HG03354 (cell line): ENCODE measurements around the gene FLNB.

Experiments
- ATAC-seq: cut with Tn5 transposase; IDR thresholded peaks from one replicate; pipeline ENCODE4 v1.9.1; 2021; ENCODE audit warnings: mild to moderate bottlenecking; ENCODE audit not compliant: unreplicated experiment, poor library complexity, severe bottlenecking

FLNB gene

DNA sequence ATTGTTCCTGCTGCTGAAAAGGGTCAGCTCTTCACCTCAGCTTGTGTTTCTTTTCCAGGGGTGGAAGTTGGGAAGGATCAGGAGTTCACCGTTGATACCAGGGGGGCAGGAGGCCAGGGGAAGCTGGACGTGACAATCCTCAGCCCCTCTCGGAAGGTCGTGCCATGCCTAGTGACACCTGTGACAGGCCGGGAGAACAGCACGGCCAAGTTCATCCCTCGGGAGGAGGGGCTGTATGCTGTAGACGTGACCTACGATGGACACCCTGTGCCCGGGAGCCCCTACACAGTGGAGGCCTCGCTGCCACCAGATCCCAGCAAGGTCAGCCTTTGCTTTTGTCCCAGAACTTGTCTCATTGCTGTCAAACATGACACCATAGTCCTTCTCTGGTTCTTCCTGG lies 113.0 kb downstream of the FLNB start:
- ATAC-seq, result no peak

DNA sequence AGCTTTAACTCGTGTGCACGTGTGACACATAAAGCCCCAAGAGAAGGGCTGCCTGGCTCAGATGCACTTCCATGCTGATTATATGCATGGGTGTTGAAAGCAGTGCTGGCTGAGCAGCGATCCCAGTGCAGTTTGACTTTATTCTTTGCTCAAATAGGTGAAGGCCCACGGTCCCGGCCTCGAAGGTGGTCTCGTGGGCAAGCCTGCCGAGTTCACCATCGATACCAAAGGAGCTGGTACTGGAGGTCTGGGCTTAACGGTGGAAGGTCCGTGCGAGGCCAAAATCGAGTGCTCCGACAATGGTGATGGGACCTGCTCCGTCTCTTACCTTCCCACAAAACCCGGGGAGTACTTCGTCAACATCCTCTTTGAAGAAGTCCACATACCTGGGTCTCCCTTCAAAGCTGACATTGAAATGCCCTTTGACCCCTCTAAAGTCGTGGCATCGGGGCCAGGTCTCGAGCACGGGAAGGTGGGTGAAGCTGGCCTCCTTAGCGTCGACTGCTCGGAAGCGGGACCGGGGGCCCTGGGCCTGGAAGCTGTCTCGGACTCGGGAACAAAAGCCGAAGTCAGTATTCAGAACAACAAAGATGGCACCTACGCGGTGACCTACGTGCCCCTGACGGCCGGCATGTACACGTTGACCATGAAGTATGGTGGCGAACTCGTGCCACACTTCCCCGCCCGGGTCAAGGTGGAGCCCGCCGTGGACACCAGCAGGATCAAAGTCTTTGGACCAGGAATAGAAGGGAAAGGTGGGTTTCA lies 114.9 kb downstream of the FLNB start:
- no peak for ATAC-seq

DNA sequence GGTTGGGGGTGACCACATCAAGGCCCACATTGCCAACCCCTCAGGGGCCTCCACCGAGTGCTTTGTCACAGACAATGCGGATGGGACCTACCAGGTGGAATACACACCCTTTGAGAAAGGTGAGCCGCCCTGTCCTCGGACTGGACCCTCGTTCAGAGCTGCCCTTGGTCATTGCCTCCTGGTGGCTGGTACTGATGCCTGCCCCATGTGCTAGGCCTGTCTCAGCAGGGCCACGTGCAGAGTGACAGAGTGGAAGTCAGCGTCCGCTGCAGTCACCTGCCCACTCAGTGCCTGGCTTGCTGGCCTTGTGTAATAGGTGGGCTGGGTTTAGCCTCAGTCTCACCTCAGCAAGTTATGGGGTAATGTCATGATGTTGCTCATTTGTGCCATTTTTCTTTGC lies 116.2 kb downstream of the FLNB start:
- ATAC-seq, result no peak

DNA sequence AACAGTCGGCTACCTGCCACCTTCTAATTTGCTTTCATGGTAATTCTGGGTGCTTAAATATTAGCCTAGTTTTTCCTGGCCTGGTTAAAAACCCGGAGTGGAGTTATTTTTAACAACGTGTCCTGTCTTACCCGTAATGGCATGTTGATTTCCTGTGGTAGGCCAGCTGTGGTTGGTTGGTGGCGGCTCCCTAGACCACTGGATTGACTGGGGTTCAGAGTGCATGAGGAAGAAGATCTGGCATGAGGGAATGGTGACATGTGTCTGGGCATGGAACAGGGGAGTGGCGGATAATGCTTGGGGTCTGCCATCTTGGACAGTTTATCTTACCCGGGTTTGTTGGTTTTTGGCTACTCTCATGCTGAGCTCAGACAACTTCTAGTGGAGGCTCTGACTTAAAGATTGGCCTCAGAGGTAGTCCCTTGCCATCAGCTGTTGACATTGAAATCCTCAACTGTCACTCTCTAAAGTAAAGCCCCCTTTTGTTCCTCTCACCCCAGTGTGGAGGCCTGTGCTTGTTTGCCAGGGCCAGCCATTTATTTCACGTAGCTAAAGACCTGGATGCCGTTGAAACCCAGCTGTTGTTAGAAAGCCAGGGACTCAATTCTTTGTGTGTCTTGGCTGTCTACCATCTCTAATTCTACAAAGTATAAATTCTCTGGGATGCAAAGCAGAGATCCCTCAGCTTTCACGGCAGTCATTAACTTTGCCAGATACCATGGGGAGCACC lies 121.0 kb downstream of the FLNB start:
- ATAC-seq, result no peak

DNA sequence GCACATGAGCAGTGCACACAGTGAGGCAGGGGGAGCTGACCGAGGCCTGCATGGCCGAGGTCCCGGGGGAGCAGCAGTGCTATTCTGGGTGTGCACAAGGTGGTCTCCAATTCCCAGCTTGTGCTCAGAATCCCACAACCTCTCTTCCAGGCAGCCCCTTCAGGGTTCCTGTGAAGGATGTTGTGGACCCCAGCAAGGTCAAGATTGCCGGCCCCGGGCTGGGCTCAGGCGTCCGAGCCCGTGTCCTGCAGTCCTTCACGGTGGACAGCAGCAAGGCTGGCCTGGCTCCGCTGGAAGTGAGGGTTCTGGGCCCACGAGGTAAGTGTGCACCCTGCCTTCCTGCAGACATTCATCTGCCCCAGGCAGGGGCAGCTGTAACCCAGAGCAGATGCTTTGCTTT lies 122.4 kb downstream of the FLNB start:
- ATAC-seq, result no peak

DNA sequence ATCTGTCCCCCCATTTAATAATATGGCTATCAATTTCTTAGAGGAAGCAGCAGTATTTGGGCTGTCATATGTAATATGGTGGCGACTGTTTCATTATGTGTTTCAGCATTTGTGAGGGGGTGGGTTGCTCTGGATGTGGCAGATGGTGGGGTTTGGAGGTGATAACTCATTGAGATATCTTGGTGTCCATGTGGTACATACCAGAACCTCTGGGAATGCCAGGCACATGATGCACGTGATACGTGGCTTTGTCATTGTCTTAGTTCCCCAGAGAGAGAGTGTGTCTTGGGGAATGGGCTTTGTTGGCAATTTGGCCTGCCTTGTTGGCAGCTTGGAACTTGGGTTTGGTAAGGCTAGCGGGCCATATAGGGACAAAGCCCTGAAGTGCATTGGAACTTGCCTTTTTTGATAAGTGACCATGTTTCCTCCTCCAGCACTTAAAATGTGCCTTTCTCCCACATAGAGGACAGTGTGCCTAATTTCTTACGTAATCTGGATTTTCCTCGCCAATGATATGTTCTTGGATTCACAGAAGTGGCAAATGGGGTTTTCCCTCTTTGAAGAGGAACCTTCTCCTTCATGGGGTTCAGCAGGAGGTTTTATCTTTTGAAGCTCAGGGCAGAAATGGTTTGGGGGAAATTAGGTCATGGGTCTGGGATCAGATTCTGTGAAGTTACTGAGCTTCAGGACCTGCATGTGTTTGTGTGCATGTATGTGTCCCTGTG lies 123.0 kb downstream of the FLNB start:
- no peak for ATAC-seq

DNA sequence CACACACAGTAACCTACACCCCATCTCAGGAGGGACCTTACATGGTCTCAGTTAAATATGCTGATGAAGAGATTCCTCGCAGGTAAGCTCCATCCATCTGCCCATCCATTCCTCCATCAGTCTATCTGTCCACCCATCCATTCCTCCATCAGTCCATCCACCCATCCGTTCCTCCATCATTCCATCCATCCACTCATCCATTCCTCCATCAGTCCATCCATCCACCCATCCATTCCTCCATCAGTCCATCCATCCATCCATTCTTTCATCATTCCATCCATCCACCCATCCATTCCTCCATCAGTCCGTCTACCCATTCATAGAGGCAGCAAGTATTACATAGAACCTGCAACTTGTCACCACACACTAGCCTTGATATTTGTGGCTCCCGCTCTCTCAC lies 124.6 kb downstream of the FLNB start:
- ATAC-seq, result no peak

DNA sequence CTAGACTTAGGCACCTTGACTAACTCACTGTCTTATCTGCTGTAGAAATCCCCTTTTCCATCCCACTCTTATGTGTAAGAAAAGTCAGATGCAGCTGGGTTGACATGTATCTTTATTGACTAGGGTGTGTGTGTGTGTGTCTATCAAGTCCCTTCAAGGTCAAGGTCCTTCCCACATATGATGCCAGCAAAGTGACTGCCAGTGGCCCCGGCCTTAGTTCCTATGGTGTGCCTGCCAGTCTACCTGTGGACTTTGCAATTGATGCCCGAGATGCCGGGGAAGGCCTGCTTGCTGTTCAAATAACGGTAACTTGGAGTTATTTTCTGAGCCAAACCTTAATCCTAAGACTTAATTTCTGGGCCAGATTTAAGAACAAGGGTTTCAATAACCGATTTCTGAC lies 126.2 kb downstream of the FLNB start:
- ATAC-seq, result no peak

DNA sequence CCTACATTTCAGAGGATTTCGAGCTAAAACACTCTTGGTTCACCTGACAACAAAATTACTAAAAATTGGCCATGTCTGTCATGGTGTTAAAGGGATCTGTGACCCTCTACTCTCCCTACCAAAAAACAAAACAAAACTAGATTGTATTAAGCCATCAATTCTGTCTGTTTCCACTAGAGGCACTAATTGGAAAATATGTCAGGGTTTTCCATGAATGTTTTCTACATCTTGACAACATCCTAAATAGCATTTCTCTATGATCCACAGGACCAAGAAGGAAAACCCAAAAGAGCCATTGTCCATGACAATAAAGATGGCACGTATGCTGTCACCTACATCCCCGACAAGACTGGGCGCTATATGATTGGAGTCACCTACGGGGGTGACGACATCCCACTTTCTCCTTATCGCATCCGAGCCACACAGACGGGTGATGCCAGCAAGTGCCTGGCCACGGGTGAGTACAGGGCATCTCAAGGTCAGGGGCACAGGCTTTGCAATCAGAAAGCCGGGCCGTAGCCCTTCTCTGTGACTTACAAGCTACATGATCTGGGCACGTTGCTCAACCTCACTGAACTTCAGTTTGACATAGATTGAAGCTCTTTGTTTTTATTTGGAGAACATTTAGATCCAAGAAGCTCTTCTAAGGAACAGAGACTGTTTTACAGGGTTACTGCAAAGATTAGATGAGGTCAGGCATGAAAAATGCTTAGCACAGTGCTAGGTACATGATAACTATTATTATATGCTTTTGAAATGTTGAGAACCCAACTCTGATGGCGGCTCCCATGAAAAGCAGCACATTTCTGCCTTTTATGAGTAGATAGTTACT lies 127.7 kb downstream of the FLNB start:
- no peak for ATAC-seq

- ATAC-seq, result no peak
These were observed 129.1 kb downstream of the FLNB start for GRCh38 chr3:58137306-58137705.

GRCh38 chr3:58141766-58142345 lies 133.6 kb downstream of the FLNB start:
- no peak for ATAC-seq

GRCh38 chr3:58143417-58144055 lies 135.3 kb downstream of the FLNB start:
- ATAC-seq, result no peak

DNA sequence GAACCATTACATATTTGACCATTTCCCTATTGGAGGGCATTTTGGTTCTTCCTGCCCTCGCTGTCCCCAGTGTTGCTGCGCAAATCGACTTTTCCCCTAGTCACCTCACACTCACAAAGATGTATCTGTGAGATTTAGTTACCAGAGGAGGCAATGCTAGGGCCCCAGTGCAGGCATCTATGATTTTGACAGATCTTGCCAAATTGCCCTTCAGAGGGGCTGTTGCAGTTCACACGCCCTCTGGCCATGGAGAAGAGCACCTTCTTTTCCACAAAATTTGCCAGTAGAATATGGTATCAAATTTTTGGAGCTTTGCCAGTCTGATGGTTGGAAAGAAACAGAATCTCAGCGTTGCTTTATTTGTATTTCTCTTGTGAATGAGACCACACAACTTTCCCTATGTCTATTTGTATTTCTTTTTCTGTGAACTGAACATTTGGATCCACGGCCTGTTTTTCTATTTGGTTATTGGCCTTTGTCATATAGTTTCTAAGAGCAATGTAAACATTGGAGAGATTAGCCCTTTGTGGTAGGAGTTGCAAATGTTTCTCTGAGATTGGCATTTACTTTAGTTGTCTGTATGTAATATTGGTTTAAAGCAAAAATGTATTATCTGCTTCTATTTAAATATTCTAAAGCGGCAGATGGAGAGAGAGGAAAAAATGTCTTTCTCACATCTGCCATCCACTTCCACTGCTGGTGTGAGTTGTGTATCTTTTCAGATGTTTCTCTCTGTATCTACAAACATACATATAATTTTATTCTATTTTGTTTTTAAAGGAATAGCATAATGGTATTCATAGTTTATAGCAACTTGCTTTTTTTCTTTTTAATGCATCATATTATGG lies 136.5 kb downstream of the FLNB start:
- ATAC-seq, result no peak

DNA sequence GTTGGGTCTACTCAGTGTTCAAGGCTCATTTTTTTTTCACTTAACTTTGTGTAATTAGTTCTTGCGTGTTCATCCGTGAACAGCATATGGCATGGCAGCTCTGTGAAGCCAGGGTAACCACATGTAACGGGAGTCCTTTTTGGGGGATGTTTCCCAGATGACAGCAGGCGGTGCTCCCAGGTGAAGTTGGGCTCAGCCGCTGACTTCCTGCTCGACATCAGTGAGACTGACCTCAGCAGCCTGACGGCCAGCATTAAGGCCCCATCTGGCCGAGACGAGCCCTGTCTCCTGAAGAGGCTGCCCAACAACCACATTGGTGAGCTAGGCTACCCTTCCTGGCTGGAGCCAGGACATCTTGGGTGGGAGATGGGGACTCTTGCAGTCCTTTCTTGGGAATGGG lies 139.8 kb downstream of the FLNB start:
- ATAC-seq, result no peak

- ATAC-seq, result no peak
These were observed 142.0 kb downstream of the FLNB start for GRCh38 chr3:58150130-58150809.

DNA sequence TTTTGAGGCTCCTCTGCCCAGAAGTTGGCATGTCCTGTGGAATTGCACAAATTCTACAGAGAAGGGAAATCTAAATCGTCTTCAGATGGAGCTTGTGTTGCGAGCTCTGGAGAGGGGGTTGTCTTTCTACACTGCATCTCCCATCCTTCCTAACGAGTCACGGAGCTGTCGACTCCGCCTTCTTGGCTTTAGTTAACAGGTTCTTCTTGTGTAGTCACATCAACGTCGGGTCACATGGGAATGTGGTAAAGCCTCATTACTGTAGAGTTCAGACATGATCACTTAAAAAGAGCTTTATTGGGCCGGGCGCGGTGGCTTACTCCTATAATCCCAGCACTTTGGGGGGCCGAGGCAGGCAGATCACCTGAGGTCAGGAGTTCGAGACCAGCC lies 142.6 kb downstream of the FLNB start:
- no peak for ATAC-seq

DNA sequence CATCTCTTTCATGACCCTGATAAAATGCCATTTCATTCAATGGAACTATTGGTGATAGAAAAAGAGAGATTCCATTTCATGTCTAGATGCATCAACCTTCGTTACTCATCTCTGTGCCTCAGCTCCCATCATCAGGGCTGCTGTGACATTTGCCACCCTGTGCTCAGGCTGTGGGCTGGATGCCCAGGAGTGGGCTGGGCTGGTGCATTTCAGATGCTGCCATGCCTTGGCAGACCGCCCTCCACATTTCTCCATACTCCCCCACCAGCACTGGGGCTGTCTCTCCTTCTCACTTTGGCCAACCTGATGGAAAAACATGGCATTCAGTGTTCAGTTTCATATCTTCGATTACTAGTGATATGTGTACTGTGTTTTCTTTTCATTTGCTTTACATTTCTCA lies 143.4 kb downstream of the FLNB start:
- no peak for ATAC-seq
